Suprapubic skin (tissue), 4 donors: ENCODE measurements around the gene GNA14. TPM values are rescaled to one million over a fixed set of nuclear protein-coding genes. Genes with fewer than 3 reads are reported as not detected.
A peak's percentile ranks its signal among the peaks of the same experiment; 100 is the strongest.
"Not testable (repeated sequence)": the region's sequence is repeated elsewhere in the genome, so short reads cannot be mapped to it uniquely, and the experiment has no call there.

ENCODE experiments used
- DNase-seq, 2 donors: peaks; one replicate each; pipeline ENCODE4 v3.0.0-alpha.2; 2019; ENCODE audit warnings: low spot score in 2 of 2
- H3K27ac ChIP-seq: fragments of 200-600 bp; sonication (generic); one replicate; pipeline ENCODE4 v1.5.1; 2019
- H3K27me3 ChIP-seq: fragments of 200-600 bp; sonication (generic); one replicate; pipeline ENCODE4 v1.5.1; 2019
- H3K36me3 ChIP-seq: fragments of 200-600 bp; sonication (generic); one replicate; pipeline ENCODE4 v1.5.1; 2019
- H3K4me1 ChIP-seq: fragments of 200-600 bp; sonication (generic); one replicate; pipeline ENCODE4 v1.5.1; 2019
- H3K4me3 ChIP-seq: fragments of 200-600 bp; sonication (generic); one replicate; pipeline ENCODE4 v1.5.1; 2019; ENCODE audit warnings: mild to moderate bottlenecking
- H3K9me3 ChIP-seq: fragments of 200-600 bp; sonication (generic); one replicate; pipeline ENCODE4 v1.5.1; 2019
- CTCF ChIP-seq, 2 donors: fragments of 200-600 bp in 1 of 2; fragments of 450-650 bp in 1 of 2; sonication (generic) in 1 of 2; IDR thresholded peaks; one replicate each; pipeline ENCODE4 v1.5.1; 2016 to 2019; ENCODE audit warnings: antibody characterized with exemption in 2 of 2, mild to moderate bottlenecking in 1 of 2, moderate library complexity in 1 of 2
- EP300 ChIP-seq: sonication (generic); formaldehyde crosslinking; IDR thresholded peaks from one replicate; pipeline ENCODE4 v1.6.1; 2017; ENCODE audit warnings: antibody characterized with exemption
- POLR2A ChIP-seq, 2 donors: fragments of 450-650 bp; IDR thresholded peaks; one replicate each; pipeline ENCODE4 v1.6.1; 2017; ENCODE audit warnings: antibody characterized with exemption in 2 of 2, mild to moderate bottlenecking in 2 of 2, moderate library complexity in 2 of 2
- POLR2AphosphoS5 ChIP-seq, 3 donors: sonication (generic); formaldehyde crosslinking; IDR thresholded peaks; one replicate each; pipeline ENCODE4 v1.6.1; 2017; ENCODE audit warnings: antibody characterized with exemption in 3 of 3
- WGBS: methylation state at CpG from one replicate; pipeline ENCODE4 v1.1.5; 2018; 5-methylcytosine and 5-hydroxymethylcytosine counted together
- total RNA-seq, 4 donors: library from RNA; depleted of rRNA; stranded (reverse); fragments of >200 nt; gene quantifications; one replicate each; pipeline ENCODE4 v1.1.0, GENCODE V29; 2016

Gene GNA14
- total RNA-seq, 4 donors from 2014 or later, result 0.42 to 4.2 (median 2.0) TPM

- TF ChIP-seq EP300 (no peak), POLR2A (IDR thresholded peaks at IDR 0.05) (no peak), CTCF (IDR thresholded peaks at IDR 0.05) (no peak), POLR2AphosphoS5 (IDR thresholded peaks at IDR 0.05) (no peak)
- no peak overlapping the region for H3K27ac ChIP-seq
- no peaks in the 10 kb centered on the region for H3K27me3 ChIP-seq
- H3K36me3 ChIP-seq, result no peaks in the 10 kb centered on the region
- H3K9me3 ChIP-seq, result no peaks in the 10 kb centered on the region
- DNase-seq, result no peak
- 83% methylated on average over 1 of the region's 1 CpG for WGBS
- H3K4me3 ChIP-seq, result no peak overlapping the region
- no peaks in the 10 kb centered on the region for H3K4me1 ChIP-seq
Observed at GRCh38 chr9:77442436-77442835, 205.7 kb downstream of the GNA14 start.

GRCh38 chr9:77441124-77441523 is 207.0 kb downstream of the GNA14 start:
- not testable (repeated sequence) for H3K27me3 ChIP-seq, H3K4me1 ChIP-seq, H3K27ac ChIP-seq, H3K4me3 ChIP-seq, DNase-seq, H3K36me3 ChIP-seq, H3K9me3 ChIP-seq
- WGBS, result 89% methylated on average over 7 of the region's 7 CpGs

GRCh38 chr9:77440057-77440456 is 208.1 kb downstream of the GNA14 start:
- no peaks in the 10 kb centered on the region for H3K36me3 ChIP-seq
- peak overlapping the region; percentile 21 for H3K4me3 ChIP-seq
- no peak overlapping the region for H3K27ac ChIP-seq
- DNase-seq, result no peak
- H3K9me3 ChIP-seq, result no peaks in the 10 kb centered on the region
- WGBS, result 34% methylated on average over 10 of the region's 10 CpGs
- H3K4me1 ChIP-seq, result no peaks in the 10 kb centered on the region
- TF ChIP-seq EP300 (no peak), CTCF (IDR thresholded peaks at IDR 0.05) (no peak), POLR2AphosphoS5 (IDR thresholded peaks at IDR 0.05) (no peak)
- no peaks in the 10 kb centered on the region for H3K27me3 ChIP-seq

- Histone ChIP-seq H3K27ac (no peak overlapping the region), H3K36me3 (no peaks in the 10 kb centered on the region), H3K27me3 (no peaks in the 10 kb centered on the region), H3K4me3 (no peak overlapping the region), H3K9me3 (no peaks in the 10 kb centered on the region), H3K4me1 (no peaks in the 10 kb centered on the region)
- no peak for DNase-seq
- WGBS, result 52% methylated on average over 3 of the region's 3 CpGs
- no peak for TF ChIP-seq CTCF (IDR thresholded peaks at IDR 0.05)
- TF ChIP-seq POLR2A (IDR thresholded peaks at IDR 0.05), result no peak
- no peak for TF ChIP-seq EP300
- no peak for TF ChIP-seq POLR2AphosphoS5 (IDR thresholded peaks at IDR 0.05)
Observed at GRCh38 chr9:77438653-77439052, 209.5 kb downstream of the GNA14 start.

- Histone ChIP-seq H3K9me3 (no peaks in the 10 kb centered on the region), H3K36me3 (no peaks in the 10 kb centered on the region), H3K4me3 (no peak overlapping the region), H3K27ac (no peak overlapping the region), H3K27me3 (no peaks in the 10 kb centered on the region), H3K4me1 (no peaks in the 10 kb centered on the region)
- TF ChIP-seq EP300 (no peak), CTCF (IDR thresholded peaks at IDR 0.05) (no peak), POLR2A (IDR thresholded peaks at IDR 0.05) (no peak), POLR2AphosphoS5 (IDR thresholded peaks at IDR 0.05) (no peak)
- DNase-seq, result no peak
- WGBS, result 48% methylated on average over 3 of the region's 3 CpGs
Observed at GRCh38 chr9:77435688-77436087, 212.4 kb downstream of the GNA14 start.

GRCh38 chr9:77435277-77435676 is 212.8 kb downstream of the GNA14 start:
- Histone ChIP-seq H3K27me3 (no peaks in the 10 kb centered on the region), H3K4me3 (no peak overlapping the region), H3K9me3 (no peaks in the 10 kb centered on the region), H3K4me1 (no peaks in the 10 kb centered on the region), H3K27ac (no peak overlapping the region), H3K36me3 (no peaks in the 10 kb centered on the region)
- no peak for TF ChIP-seq POLR2AphosphoS5 (IDR thresholded peaks at IDR 0.05)
- TF ChIP-seq EP300, result no peak
- TF ChIP-seq CTCF (IDR thresholded peaks at IDR 0.05), result no peak
- TF ChIP-seq POLR2A (IDR thresholded peaks at IDR 0.05), result no peak
- DNase-seq, result no peak
- WGBS, result 90% methylated on average over 4 of the region's 4 CpGs
